Panc1 (cell line): ENCODE data around the gene ACOXL. TPM values are rescaled to one million over a fixed set of nuclear protein-coding genes. Genes with fewer than 3 reads are reported as not detected.

Source experiments
- ATAC-seq: fragments of 200-7000 bp; cut with Tn5 transposase; 2 replicates; pipeline ENCODE4 v1.9.1; 2020; ENCODE audit warnings: mild to moderate bottlenecking, moderate library complexity
- BruUV-seq: library from RNA; stranded (reverse); fragments of 400-500 nt; replicated peaks from 2 replicates; lab custom pipeline; 2021; lab: Mats Ljungman, UMichigan
- CTCF ChIA-PET: fragments of 300-600 bp; sonication (Branson Sonifier 250); formaldehyde crosslinking; loops from one replicate; lab custom pipeline; 2022; ENCODE audit warnings: antibody characterized with exemption; lab: Charles Lee
- POLR2A ChIA-PET: fragments of 300-600 bp; sonication (Branson Sonifier 250); formaldehyde crosslinking; loops from one replicate; lab custom pipeline; 2022; ENCODE audit warnings: antibody characterized with exemption; lab: Charles Lee
- DNase-seq: peaks from one replicate; pipeline ENCODE4 v3.0.0-alpha.2; 2010; ENCODE audit warnings: low read depth, low spot score
- H3K27ac ChIP-seq: 2 replicates; pipeline ENCODE4 v1.5.1; 2011; ENCODE audit warnings: mild to moderate bottlenecking, low read length, inconsistent platforms
- H3K27me3 ChIP-seq: fragments of 200-500 bp; sonication (Bioruptor generic); 2 replicates; pipeline ENCODE4 v1.6.0; 2014; ENCODE audit warnings: low read length, inconsistent platforms; ENCODE audit not compliant: control insufficient read depth, insufficient read depth
- H3K36me3 ChIP-seq: fragments of 200-500 bp; sonication (Bioruptor generic); 2 replicates; pipeline ENCODE4 v1.5.1; 2014; ENCODE audit warnings: inconsistent platforms, mild to moderate bottlenecking, low read length, moderate library complexity; ENCODE audit not compliant: control insufficient read depth, insufficient read depth
- H3K4me1 ChIP-seq: 2 replicates; pipeline ENCODE4 v1.5.1; 2011; ENCODE audit warnings: inconsistent platforms, mild to moderate bottlenecking, low read length, moderate library complexity; ENCODE audit not compliant: control insufficient read depth, insufficient read depth
- H3K4me3 ChIP-seq, 2 experiments: 2 replicates each; pipeline ENCODE4 v1.5.1; 2011 to 2012; ENCODE audit warnings: low read depth in 2 of 2, low read length in 2 of 2, mild to moderate bottlenecking in 2 of 2, inconsistent platforms in 1 of 2, moderate library complexity in 1 of 2
- H3K9me3 ChIP-seq: fragments of 200-500 bp; sonication (Bioruptor generic); 2 replicates; pipeline ENCODE4 v1.5.1; 2014; ENCODE audit warnings: low read depth, mild to moderate bottlenecking, inconsistent platforms, low read length, moderate library complexity; ENCODE audit not compliant: control insufficient read depth, insufficient read depth
- POLR2AphosphoS5 ChIP-seq: IDR thresholded peaks from 2 replicates; pipeline ENCODE4 v1.6.1; 2012; ENCODE audit warnings: mild to moderate bottlenecking, low read depth, low read length, moderate library complexity
- SIN3A ChIP-seq: IDR thresholded peaks from 2 replicates; pipeline ENCODE4 v1.6.1; 2012; ENCODE audit warnings: low read depth, mild to moderate bottlenecking, low read length, moderate library complexity, borderline replicate concordance; ENCODE audit not compliant: insufficient read depth
- TCF7L2 ChIP-seq: IDR thresholded peaks from 2 replicates; pipeline ENCODE4 v1.6.1; 2011; ENCODE audit warnings: mild to moderate bottlenecking, low read depth, low read length, inconsistent platforms
- in situ Hi-C: cut with HindIII; loops from 2 replicates; pipeline ENCODE4 v1.10.0; 2016; ENCODE audit warnings: low sequenced_read_pairs, low pct_unique_long_range_greater_than_20kb
- intact Hi-C: fragments of 100-400 bp; cut with micrococcal nuclease; formaldehyde crosslinking; loops from one replicate; pipeline ENCODE4 v1.10.0; 2022; ENCODE audit not compliant: unreplicated experiment
- total RNA-seq: library from RNA; stranded (reverse); gene quantifications from one replicate; pipeline ENCODE4 v1.2.1, GENCODE V29; 2021; ENCODE audit not compliant: unreplicated experiment
- TF ChIP-seq, protein P1 (sequence below), 2 experiments: IDR thresholded peaks; 2 replicates each; pipeline ENCODE4 v1.6.1; 2011 to 2012; ENCODE audit warnings: low read depth in 2 of 2, control low read depth in 1 of 2, low read length in 1 of 2, mild to moderate bottlenecking in 1 of 2, moderate library complexity in 1 of 2; ENCODE audit not compliant: insufficient read depth in 1 of 2
- TF ChIP-seq, protein P2 (sequence below): fragments of 450-650 bp; IDR thresholded peaks from 2 replicates; pipeline ENCODE4 v1.5.1; 2017; ENCODE audit warnings: mild to moderate bottlenecking

Gene ACOXL
- total RNA-seq, 1 experiment from 2014 or later, result 4.9 TPM

DNA sequence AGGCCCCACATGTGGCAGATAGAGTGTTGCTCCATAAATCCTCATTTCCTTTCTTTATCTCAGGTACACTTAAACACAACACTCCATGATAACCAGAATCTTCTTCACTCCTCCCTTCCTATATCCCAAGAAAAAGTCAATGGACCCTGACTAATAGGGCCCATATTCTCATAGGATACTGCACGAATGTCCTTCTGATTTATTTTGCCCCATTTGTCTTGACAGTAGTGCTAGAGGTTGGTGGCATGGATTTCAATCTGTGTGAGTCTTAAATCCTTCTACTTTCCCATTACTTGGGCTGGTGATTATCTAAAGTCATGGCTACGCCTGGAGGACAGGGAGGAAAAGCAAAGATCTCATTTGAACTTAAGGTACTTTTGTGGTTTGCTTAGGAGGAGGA is 156.0 kb downstream of the ACOXL start:
- H3K36me3 ChIP-seq, result no peaks in the 10 kb centered on the region
- H3K4me1 ChIP-seq, result no peaks in the 10 kb centered on the region
- in situ Hi-C loops (no loop called here), intact Hi-C loops (no loop called here)
- CTCF ChIA-PET, result no interaction called here
- BruUV-seq, result no TSS peak
- H3K27me3 ChIP-seq, result peaks cover 10% of the 10 kb centered on the region
- no peak overlapping the region for H3K27ac ChIP-seq
- no peak for ATAC-seq
- POLR2A ChIA-PET, result no interaction called here
- TF ChIP-seq, protein P1, sequence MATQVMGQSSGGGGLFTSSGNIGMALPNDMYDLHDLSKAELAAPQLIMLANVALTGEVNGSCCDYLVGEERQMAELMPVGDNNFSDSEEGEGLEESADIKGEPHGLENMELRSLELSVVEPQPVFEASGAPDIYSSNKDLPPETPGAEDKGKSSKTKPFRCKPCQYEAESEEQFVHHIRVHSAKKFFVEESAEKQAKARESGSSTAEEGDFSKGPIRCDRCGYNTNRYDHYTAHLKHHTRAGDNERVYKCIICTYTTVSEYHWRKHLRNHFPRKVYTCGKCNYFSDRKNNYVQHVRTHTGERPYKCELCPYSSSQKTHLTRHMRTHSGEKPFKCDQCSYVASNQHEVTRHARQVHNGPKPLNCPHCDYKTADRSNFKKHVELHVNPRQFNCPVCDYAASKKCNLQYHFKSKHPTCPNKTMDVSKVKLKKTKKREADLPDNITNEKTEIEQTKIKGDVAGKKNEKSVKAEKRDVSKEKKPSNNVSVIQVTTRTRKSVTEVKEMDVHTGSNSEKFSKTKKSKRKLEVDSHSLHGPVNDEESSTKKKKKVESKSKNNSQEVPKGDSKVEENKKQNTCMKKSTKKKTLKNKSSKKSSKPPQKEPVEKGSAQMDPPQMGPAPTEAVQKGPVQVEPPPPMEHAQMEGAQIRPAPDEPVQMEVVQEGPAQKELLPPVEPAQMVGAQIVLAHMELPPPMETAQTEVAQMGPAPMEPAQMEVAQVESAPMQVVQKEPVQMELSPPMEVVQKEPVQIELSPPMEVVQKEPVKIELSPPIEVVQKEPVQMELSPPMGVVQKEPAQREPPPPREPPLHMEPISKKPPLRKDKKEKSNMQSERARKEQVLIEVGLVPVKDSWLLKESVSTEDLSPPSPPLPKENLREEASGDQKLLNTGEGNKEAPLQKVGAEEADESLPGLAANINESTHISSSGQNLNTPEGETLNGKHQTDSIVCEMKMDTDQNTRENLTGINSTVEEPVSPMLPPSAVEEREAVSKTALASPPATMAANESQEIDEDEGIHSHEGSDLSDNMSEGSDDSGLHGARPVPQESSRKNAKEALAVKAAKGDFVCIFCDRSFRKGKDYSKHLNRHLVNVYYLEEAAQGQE (IDR thresholded peaks at IDR 0.05; ENCODE audit: insufficient read depth in 1 of 2, low read depth in 2 of 2, low read length in 1 of 2), result no peak
- TF ChIP-seq POLR2AphosphoS5 (no peak), SIN3A (no peak), TCF7L2 (no peak)
- TF ChIP-seq, protein P2, sequence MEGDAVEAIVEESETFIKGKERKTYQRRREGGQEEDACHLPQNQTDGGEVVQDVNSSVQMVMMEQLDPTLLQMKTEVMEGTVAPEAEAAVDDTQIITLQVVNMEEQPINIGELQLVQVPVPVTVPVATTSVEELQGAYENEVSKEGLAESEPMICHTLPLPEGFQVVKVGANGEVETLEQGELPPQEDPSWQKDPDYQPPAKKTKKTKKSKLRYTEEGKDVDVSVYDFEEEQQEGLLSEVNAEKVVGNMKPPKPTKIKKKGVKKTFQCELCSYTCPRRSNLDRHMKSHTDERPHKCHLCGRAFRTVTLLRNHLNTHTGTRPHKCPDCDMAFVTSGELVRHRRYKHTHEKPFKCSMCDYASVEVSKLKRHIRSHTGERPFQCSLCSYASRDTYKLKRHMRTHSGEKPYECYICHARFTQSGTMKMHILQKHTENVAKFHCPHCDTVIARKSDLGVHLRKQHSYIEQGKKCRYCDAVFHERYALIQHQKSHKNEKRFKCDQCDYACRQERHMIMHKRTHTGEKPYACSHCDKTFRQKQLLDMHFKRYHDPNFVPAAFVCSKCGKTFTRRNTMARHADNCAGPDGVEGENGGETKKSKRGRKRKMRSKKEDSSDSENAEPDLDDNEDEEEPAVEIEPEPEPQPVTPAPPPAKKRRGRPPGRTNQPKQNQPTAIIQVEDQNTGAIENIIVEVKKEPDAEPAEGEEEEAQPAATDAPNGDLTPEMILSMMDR, result no peak
- H3K4me3 ChIP-seq, result no peak overlapping the region
- DNase-seq, result no peak
- H3K9me3 ChIP-seq, result no peaks in the 10 kb centered on the region

DNA sequence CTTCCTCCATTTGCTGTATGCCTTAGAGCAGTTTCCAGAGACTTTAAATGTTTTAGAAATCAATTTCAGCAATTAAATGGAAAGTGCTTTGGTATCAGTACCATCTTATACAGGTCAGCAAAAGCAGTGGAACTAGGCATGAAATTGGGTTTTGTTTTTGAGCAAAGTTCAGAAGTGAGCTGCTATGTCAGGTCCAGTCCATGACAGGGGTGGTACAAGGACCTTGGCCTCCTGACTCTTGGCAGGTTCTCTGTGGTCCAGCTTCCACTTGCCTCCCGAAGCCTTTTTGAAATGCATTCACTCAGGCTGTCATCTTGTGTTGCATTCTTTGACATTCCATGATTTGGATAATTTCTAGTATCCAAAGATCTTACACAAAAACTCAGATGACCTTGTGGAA is 159.3 kb downstream of the ACOXL start:
- ChIA-PET POLR2A (no interaction called here), CTCF (no interaction called here)
- BruUV-seq, result no TSS peak
- Histone ChIP-seq H3K27ac (no peak overlapping the region), H3K27me3 (peaks cover 10% of the 10 kb centered on the region), H3K9me3 (peaks cover 9% of the 10 kb centered on the region; the same call in 1 of the 2 replicates), H3K4me3 (no peak overlapping the region), H3K36me3 (no peaks in the 10 kb centered on the region), H3K4me1 (no peaks in the 10 kb centered on the region)
- in situ Hi-C loops (no loop called here), intact Hi-C loops (no loop called here)
- TF ChIP-seq SIN3A, result no peak
- ATAC-seq, result no peak
- DNase-seq, result no peak

DNA sequence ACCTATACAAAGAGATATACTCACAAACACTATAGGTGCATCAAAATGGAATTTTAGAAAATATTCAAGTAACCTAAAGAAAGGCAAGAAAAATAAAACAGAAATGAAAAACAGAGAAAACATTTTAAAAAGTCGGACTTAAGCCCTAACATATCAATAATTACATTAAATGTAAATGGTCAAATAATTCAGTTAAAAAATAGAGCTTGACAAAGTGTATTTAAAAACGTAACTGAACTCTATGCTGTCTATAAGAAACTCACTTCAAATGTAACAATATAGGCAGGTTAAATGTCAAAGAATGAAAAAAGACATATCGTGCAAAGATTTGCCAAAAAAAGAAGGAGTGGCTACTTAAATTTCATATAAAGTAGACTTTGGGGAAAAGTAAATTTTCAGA is 163.9 kb downstream of the ACOXL start:
- ATAC-seq (no peak), DNase-seq (no peak)
- no TSS peak for BruUV-seq
- POLR2A ChIA-PET, result no interaction called here
- no peak overlapping the region for H3K4me3 ChIP-seq
- peaks cover 5% of the 10 kb centered on the region for H3K27me3 ChIP-seq
- no peaks in the 10 kb centered on the region for H3K36me3 ChIP-seq
- TF ChIP-seq, protein P1 (IDR thresholded peaks at IDR 0.05; ENCODE audit: insufficient read depth in 1 of 2, low read depth in 2 of 2, low read length in 1 of 2), result no peak
- TF ChIP-seq TCF7L2 (no peak), SIN3A (no peak), POLR2AphosphoS5 (no peak)
- TF ChIP-seq, protein P2, result no peak
- in situ Hi-C loops (no loop called here), intact Hi-C loops (no loop called here)
- H3K27ac ChIP-seq, result no peak overlapping the region
- H3K4me1 ChIP-seq, result no peaks in the 10 kb centered on the region
- peaks cover 9% of the 10 kb centered on the region; the same call in 1 of the 2 replicates for H3K9me3 ChIP-seq
- CTCF ChIA-PET, result no interaction called here
